ENCODE results near the gene EPSTI1.
"Not testable (repeated sequence)": the region's sequence is repeated elsewhere in the genome, so short reads cannot be mapped to it uniquely, and the experiment has no call there.

EPSTI1 gene

GRCh38 chr13:42895776-42896175, 96.3 kb downstream of the EPSTI1 start:
- no peak for DNase-seq (ENCODE audit: low spot score)

- DNase-seq (ENCODE audit: low spot score) = no peak
Observed at GRCh38 chr13:42894765-42895243, 97.2 kb downstream of the EPSTI1 start.

GRCh38 chr13:42893214-42893671, 98.8 kb downstream of the EPSTI1 start:
- DNase-seq (ENCODE audit: low spot score) = no peak

- no peak for DNase-seq (ENCODE audit: low spot score)
Observed at GRCh38 chr13:42892760-42893159, 99.3 kb downstream of the EPSTI1 start.

- no peak for DNase-seq (ENCODE audit: low spot score)
Observed at GRCh38 chr13:42891591-42891990, 100.5 kb downstream of the EPSTI1 start.

GRCh38 chr13:42885325-42885724, 106.7 kb downstream of the EPSTI1 start:
- DNase-seq (ENCODE audit: low spot score) = no peak

GRCh38 chr13:42883771-42884467, 108.1 kb downstream of the EPSTI1 start:
- peak; percentile 69 for DNase-seq (ENCODE audit: low spot score)

- DNase-seq (ENCODE audit: low spot score) = no peak
Observed at GRCh38 chr13:42883142-42883541, 108.9 kb downstream of the EPSTI1 start.

- DNase-seq (ENCODE audit: low spot score) = peak; percentile 20
Observed at GRCh38 chr13:42880056-42880605, 111.9 kb downstream of the EPSTI1 start.

- no peak for DNase-seq (ENCODE audit: low spot score)
Observed at GRCh38 chr13:42878721-42879120, 113.3 kb downstream of the EPSTI1 start.

- DNase-seq (ENCODE audit: low spot score) = no peak
Observed at GRCh38 chr13:42876887-42877545, 115.0 kb downstream of the EPSTI1 start.

- no peak for DNase-seq (ENCODE audit: low spot score)
Observed at GRCh38 chr13:42876270-42876714, 115.7 kb downstream of the EPSTI1 start.

GRCh38 chr13:42875475-42876269, 116.4 kb downstream of the EPSTI1 start:
- DNase-seq (ENCODE audit: low spot score) = peak; percentile 35

GRCh38 chr13:42874221-42874620, 117.8 kb downstream of the EPSTI1 start:
- DNase-seq (ENCODE audit: low spot score) = no peak

GRCh38 chr13:42873081-42873480, 119.0 kb downstream of the EPSTI1 start:
- DNase-seq (ENCODE audit: low spot score) = no peak

GRCh38 chr13:42867232-42867631, 124.8 kb downstream of the EPSTI1 start:
- no peak for DNase-seq (ENCODE audit: low spot score)

GRCh38 chr13:42865768-42866102, 126.3 kb downstream of the EPSTI1 start:
- DNase-seq (ENCODE audit: low spot score) = peak; percentile 46

GRCh38 chr13:42864952-42865767, 126.9 kb downstream of the EPSTI1 start:
- no peak for DNase-seq (ENCODE audit: low spot score)

GRCh38 chr13:42862370-42862769, 129.7 kb downstream of the EPSTI1 start:
- not testable (repeated sequence) for DNase-seq (ENCODE audit: low spot score)

GRCh38 chr13:42860485-42860884, 131.6 kb downstream of the EPSTI1 start:
- no peak for DNase-seq (ENCODE audit: low spot score)

- DNase-seq (ENCODE audit: low spot score) = no peak
Observed at GRCh38 chr13:42859760-42860159, 132.3 kb downstream of the EPSTI1 start.
